GM20000 (cell line): Measurements from ENCODE around the gene FAM78A.
"Not testable (repeated sequence)": the region's sequence is repeated elsewhere in the genome, so short reads cannot be mapped to it uniquely, and the experiment has no call there.

Experiments used
- DNase-seq: peaks from one replicate; pipeline ENCODE4 v3.0.0; 2012; ENCODE audit warnings: low spot score
- CTCF ChIP-seq: IDR thresholded peaks from 2 replicates; pipeline ENCODE4 v1.5.1; 2012; ENCODE audit warnings: mild to moderate bottlenecking, control low read depth; ENCODE audit errors: extremely low read depth, missing control alignments

Gene FAM78A

GRCh38 chr9:131252120-131252519 is 24.2 kb downstream of the FAM78A start:
- DNase-seq: no peak
- TF ChIP-seq CTCF: no peak

- DNase-seq: no peak
- no peak for TF ChIP-seq CTCF
Observed at GRCh38 chr9:131246618-131247017, 29.7 kb downstream of the FAM78A start.

- DNase-seq: not testable (repeated sequence)
Observed at GRCh38 chr9:131244331-131244730, 32.0 kb downstream of the FAM78A start.

GRCh38 chr9:131240047-131240921 is 36.0 kb downstream of the FAM78A start:
- no peak for DNase-seq
- TF ChIP-seq CTCF: no peak

GRCh38 chr9:131239161-131239975 is 36.9 kb downstream of the FAM78A start:
- no peak for DNase-seq
- no peak for TF ChIP-seq CTCF

GRCh38 chr9:131238402-131239021 is 37.8 kb downstream of the FAM78A start:
- no peak for TF ChIP-seq CTCF
- no peak for DNase-seq

GRCh38 chr9:131237931-131238401 is 38.3 kb downstream of the FAM78A start:
- peak; percentile 79 for DNase-seq
- TF ChIP-seq CTCF: no peak
